CD8-positive, alpha-beta memory T cell (primary cell): ENCODE measurements around the gene CUEDC2. TPM values are rescaled to one million over a fixed set of nuclear protein-coding genes. Genes with fewer than 3 reads are reported as not detected.
A peak's percentile ranks its signal among the peaks of the same experiment; 100 is the strongest.

Experiments
- CTCF ChIA-PET: fragments of 350-600 bp; sonication (Branson Sonifier 250); formaldehyde crosslinking; loops from one replicate; lab custom pipeline; 2021; ENCODE audit warnings: antibody characterized with exemption; lab: Charles Lee
- POLR2A ChIA-PET: fragments of 350-600 bp; sonication (Branson Sonifier 250); formaldehyde crosslinking; loops from one replicate; lab custom pipeline; 2021; ENCODE audit warnings: antibody characterized with exemption; lab: Charles Lee
- DNase-seq, 5 donors: peaks; one replicate each; pipeline versions ENCODE4 v3.0.0 to v3.0.0-alpha.2; 2020 to 2022; ENCODE audit warnings: mixed read lengths in 1 of 5
- H3K27ac ChIP-seq: one replicate; pipeline ENCODE4 v1.7.0; 2013; ENCODE audit warnings: low read depth, mild to moderate bottlenecking, low read length, moderate library complexity
- H3K27me3 ChIP-seq: 2 replicates; pipeline ENCODE4 v1.7.0; 2013; ENCODE audit warnings: low read length, mild to moderate bottlenecking; ENCODE audit not compliant: insufficient read depth, poor library complexity, severe bottlenecking
- H3K36me3 ChIP-seq: 2 replicates; pipeline ENCODE4 v1.7.0; 2013; ENCODE audit warnings: mild to moderate bottlenecking, low read length, moderate library complexity; ENCODE audit not compliant: insufficient read depth
- H3K4me1 ChIP-seq: 2 replicates; pipeline ENCODE4 v1.7.0; 2013; ENCODE audit warnings: mild to moderate bottlenecking, low read length, moderate library complexity; ENCODE audit not compliant: insufficient read depth
- H3K4me3 ChIP-seq: 2 replicates; pipeline ENCODE4 v1.7.0; 2013; ENCODE audit warnings: mild to moderate bottlenecking, low read length
- H3K9me3 ChIP-seq: 2 replicates; pipeline ENCODE4 v1.7.0; 2013; ENCODE audit warnings: mild to moderate bottlenecking, low read length
- H3K27ac Mint-ChIP-seq, 8 donors: one replicate each; pipeline ENCODE4 v1.8.0; 2020 to 2021; ENCODE audit warnings: mixed read lengths in 8 of 8, mild to moderate bottlenecking in 6 of 8, inconsistent platforms in 3 of 8, moderate library complexity in 3 of 8
- H3K27me3 Mint-ChIP-seq, 2 donors: one replicate each; pipeline ENCODE4 v1.8.0; 2020 to 2021; ENCODE audit warnings: mixed read lengths in 2 of 2, mild to moderate bottlenecking in 1 of 2, moderate library complexity in 1 of 2
- H3K36me3 Mint-ChIP-seq, 3 donors: one replicate each; pipeline ENCODE4 v1.8.0; 2020 to 2021; ENCODE audit warnings: mixed read lengths in 3 of 3, inconsistent platforms in 1 of 3, mild to moderate bottlenecking in 1 of 3
- H3K4me1 Mint-ChIP-seq, 3 donors: one replicate each; pipeline ENCODE4 v1.8.0; 2020 to 2021; ENCODE audit warnings: mixed read lengths in 3 of 3, inconsistent platforms in 1 of 3, mild to moderate bottlenecking in 1 of 3
- H3K4me3 Mint-ChIP-seq, 7 donors: one replicate each; pipeline ENCODE4 v1.8.0; 2020 to 2021; ENCODE audit warnings: mixed read lengths in 7 of 7, mild to moderate bottlenecking in 6 of 7, moderate library complexity in 4 of 7, inconsistent platforms in 2 of 7
- H3K9me3 Mint-ChIP-seq, 5 donors: one replicate each; pipeline ENCODE4 v1.8.0; 2020 to 2022; ENCODE audit warnings: mixed read lengths in 5 of 5, mild to moderate bottlenecking in 3 of 5, moderate library complexity in 2 of 5, inconsistent platforms in 1 of 5
- polyA plus RNA-seq: library from polyadenylated mRNA; unstranded; fragments of 300-500 nt; fragmentation: Illumina TruSeq; gene quantifications from one replicate; pipeline ENCODE4 v1.2.3, GENCODE V29; 2021
- total RNA-seq, 2 experiments: library from RNA; stranded (reverse); gene quantifications; one replicate each; pipeline ENCODE4 v1.2.3, GENCODE V29; 2021

CUEDC2 gene
- total and polyA plus RNA-seq, 3 experiments from 2014 or later: 61.7 to 64.8 (median 62.4) TPM

DNA sequence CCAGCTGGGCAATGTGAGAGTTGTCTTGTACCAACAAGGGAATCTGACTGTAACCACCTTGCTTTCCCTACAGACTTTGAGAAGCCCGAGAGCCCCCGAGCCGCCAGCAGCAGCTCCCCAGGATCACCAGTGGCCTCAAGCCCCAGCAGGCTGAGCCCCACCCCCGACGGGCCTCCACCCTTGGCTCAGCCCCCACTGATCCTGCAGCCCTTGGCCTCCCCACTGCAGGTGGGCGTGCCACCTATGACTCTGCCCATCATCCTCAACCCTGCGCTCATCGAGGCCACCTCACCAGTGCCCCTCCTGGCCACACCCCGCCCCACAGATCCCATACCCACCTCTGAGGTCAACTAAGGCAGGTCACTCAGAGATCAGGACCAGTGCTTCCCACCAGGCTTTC lies 50.4 kb downstream of the CUEDC2 start:
- no peaks in the 10 kb centered on the region for H3K9me3 ChIP-seq
- H3K4me3 Mint-ChIP-seq: peak overlapping the region in 1 of 7 donors; percentile 36
- H3K27me3 Mint-ChIP-seq: no peaks in the 10 kb centered on the region
- H3K27ac Mint-ChIP-seq: peak overlapping the region in 2 of 8 donors; percentile 17 to 31
- no peaks in the 10 kb centered on the region for H3K9me3 Mint-ChIP-seq
- no peak for DNase-seq
- H3K36me3 ChIP-seq: peaks cover 25% of the 10 kb centered on the region
- ChIA-PET CTCF (interaction anchor here (0.7 to 4.1 kb wide), 5 partner anchors 12 to 542 kb away, joined by 3 to 20 read pairs (median 5); no protein-coding TSS in a partner anchor), POLR2A (interaction anchor here (0.7 kb wide), 1 partner anchor 376 kb away, joined by 13 read pairs; no protein-coding TSS in a partner anchor)
- H3K27me3 ChIP-seq: no peaks in the 10 kb centered on the region
- H3K4me1 ChIP-seq: no peaks in the 10 kb centered on the region
- no peaks in the 10 kb centered on the region for H3K4me1 Mint-ChIP-seq
- no peak overlapping the region for H3K4me3 ChIP-seq
- H3K36me3 Mint-ChIP-seq: peaks cover 0 to 54% (median 5%) of the 10 kb centered on the region in 3 donors
- no peak overlapping the region for H3K27ac ChIP-seq

DNA sequence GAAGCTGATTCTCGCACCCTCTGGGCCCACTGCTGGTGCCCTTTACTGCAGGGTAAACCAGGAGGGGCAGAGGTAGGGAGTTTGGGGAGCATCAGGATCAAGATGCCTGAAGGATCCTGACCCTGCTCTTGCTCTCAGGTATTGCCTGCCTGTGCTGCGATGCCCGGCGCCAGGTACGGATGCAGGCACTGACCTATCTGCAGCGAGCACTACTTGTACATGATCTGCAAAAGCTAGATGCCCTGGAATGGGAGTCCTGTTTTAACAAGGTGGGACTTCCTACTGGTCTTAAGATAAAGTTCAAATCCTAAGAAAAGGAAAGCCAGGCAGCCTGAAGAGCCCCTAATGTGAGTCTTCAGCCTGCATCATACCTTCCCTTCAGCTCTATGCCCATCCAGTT lies 53.0 kb downstream of the CUEDC2 start:
- DNase-seq: no peak
- Histone ChIP-seq H3K27ac (no peak overlapping the region), H3K36me3 (peaks cover 43% of the 10 kb centered on the region), H3K9me3 (no peaks in the 10 kb centered on the region), H3K4me3 (no peak overlapping the region), H3K4me1 (no peaks in the 10 kb centered on the region), H3K27me3 (no peaks in the 10 kb centered on the region)
- Mint-ChIP-seq H3K27me3 (no peaks in the 10 kb centered on the region), H3K4me3 (no peak overlapping the region), H3K36me3 (peaks cover 0 to 74% (median 9%) of the 10 kb centered on the region in 3 donors), H3K4me1 (no peaks in the 10 kb centered on the region), H3K9me3 (no peaks in the 10 kb centered on the region), H3K27ac (no peak overlapping the region)
- ChIA-PET CTCF (interaction anchor here (1.1 to 1.7 kb wide), 3 partner anchors 20 to 210 kb away, joined by 3 to 4 read pairs (median 3); no protein-coding TSS in a partner anchor), POLR2A (interaction anchor here (0.5 kb wide), 1 partner anchor 10 kb away, joined by 3 read pairs; no protein-coding TSS in a partner anchor)

DNA sequence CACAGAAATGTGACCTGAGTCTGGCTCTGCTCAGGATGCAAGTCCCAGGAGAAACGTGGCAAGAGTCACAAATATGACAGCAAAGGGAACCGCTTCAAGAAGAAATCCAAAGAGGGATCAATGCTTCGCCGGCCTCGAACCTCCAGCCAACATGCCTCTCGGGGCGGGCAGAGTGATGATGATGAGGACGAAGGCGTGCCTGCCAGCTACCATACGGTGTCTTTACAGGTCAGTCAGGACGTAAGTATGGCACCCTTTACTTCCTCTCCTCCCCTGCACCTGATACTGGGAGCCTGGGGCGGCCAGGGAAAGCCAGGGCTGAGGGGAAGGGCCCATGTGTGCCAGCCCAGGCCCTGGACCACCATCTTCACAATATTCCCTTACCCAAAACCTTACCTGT lies 55.5 kb downstream of the CUEDC2 start:
- Mint-ChIP-seq H3K36me3 (peaks cover 5 to 87% (median 10%) of the 10 kb centered on the region in 3 donors), H3K27me3 (no peaks in the 10 kb centered on the region), H3K4me1 (no peaks in the 10 kb centered on the region), H3K4me3 (no peak overlapping the region), H3K9me3 (no peaks in the 10 kb centered on the region), H3K27ac (peak overlapping the region in 1 of 8 donors; percentile 68)
- no peak for DNase-seq
- Histone ChIP-seq H3K27me3 (no peaks in the 10 kb centered on the region), H3K36me3 (peaks cover 47% of the 10 kb centered on the region), H3K4me1 (no peaks in the 10 kb centered on the region), H3K9me3 (no peaks in the 10 kb centered on the region), H3K4me3 (no peak overlapping the region), H3K27ac (no peak overlapping the region)
- ChIA-PET POLR2A (no interaction called here), CTCF (interaction anchor here (1.5 to 1.8 kb wide), 2 partner anchors 17 to 25 kb away, joined by 4 to 6 read pairs; no protein-coding TSS in a partner anchor)

DNA sequence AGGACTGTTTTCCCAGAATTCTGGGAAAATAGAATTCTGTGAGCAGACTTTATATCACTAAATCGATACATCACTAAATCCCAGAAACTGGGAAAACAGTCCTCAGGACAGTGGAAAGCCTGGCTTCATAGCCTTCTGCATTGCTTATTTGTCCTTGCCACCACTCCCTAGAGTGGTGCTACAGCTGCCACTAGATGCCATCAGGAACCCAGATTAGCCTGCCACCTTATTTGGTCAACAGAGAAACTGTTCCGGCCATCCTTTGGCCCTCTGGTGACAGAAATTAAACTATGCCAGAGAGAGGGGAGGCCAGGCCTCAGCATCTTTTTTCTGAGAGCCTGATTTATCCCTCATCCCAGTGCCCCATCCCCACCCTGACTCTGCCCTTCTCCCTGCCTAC lies 56.5 kb downstream of the CUEDC2 start:
- ChIA-PET POLR2A (no interaction called here), CTCF (interaction anchor here (1.5 to 1.8 kb wide), 2 partner anchors 18 to 24 kb away, joined by 4 to 6 read pairs; no protein-coding TSS in a partner anchor)
- Histone ChIP-seq H3K27ac (no peak overlapping the region), H3K4me1 (no peaks in the 10 kb centered on the region), H3K4me3 (no peak overlapping the region), H3K27me3 (no peaks in the 10 kb centered on the region), H3K36me3 (peaks cover 50% of the 10 kb centered on the region), H3K9me3 (no peaks in the 10 kb centered on the region)
- Mint-ChIP-seq H3K9me3 (no peaks in the 10 kb centered on the region), H3K27me3 (no peaks in the 10 kb centered on the region), H3K4me3 (no peak overlapping the region), H3K36me3 (peaks cover 13 to 88% (median 13%) of the 10 kb centered on the region in 3 donors), H3K4me1 (no peaks in the 10 kb centered on the region), H3K27ac (peak overlapping the region in 2 of 8 donors; percentile 49 to 66)
- no peak for DNase-seq

DNA sequence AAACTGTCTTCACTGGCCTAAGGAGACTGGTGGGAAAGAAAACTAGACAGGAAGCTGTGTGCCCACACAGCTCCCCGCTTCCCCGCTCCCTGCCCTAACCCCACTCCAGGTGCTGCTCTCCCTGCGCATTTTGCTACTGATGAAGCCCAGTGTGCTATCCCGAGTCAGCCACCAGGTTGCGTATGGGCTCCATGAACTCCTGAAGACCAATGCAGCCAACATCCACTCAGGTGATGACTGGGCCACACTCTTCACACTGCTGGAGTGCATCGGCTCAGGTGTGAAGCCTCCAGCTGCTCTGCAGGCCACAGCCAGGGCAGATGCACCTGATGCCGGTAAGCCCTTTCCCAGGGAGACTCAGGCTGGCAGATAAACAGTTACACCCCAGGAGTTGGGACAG lies 57.1 kb downstream of the CUEDC2 start:
- no peaks in the 10 kb centered on the region for H3K9me3 Mint-ChIP-seq
- Histone ChIP-seq H3K4me1 (no peaks in the 10 kb centered on the region), H3K36me3 (peaks cover 50% of the 10 kb centered on the region), H3K9me3 (no peaks in the 10 kb centered on the region), H3K27me3 (no peaks in the 10 kb centered on the region), H3K27ac (no peak overlapping the region), H3K4me3 (no peak overlapping the region)
- DNase-seq: no peak
- H3K4me1 Mint-ChIP-seq: no peaks in the 10 kb centered on the region
- ChIA-PET POLR2A (no interaction called here), CTCF (interaction anchor here (1.8 kb wide), 1 partner anchor 19 kb away, joined by 6 read pairs; no protein-coding TSS in a partner anchor)
- H3K27me3 Mint-ChIP-seq: no peaks in the 10 kb centered on the region
- H3K27ac Mint-ChIP-seq: no peak overlapping the region
- no peak overlapping the region for H3K4me3 Mint-ChIP-seq
- H3K36me3 Mint-ChIP-seq: peaks cover 13 to 88% (median 18%) of the 10 kb centered on the region in 3 donors

Other genes starting within 250 kb of the CUEDC2 start
- gene ELOVL3, start 206.3 kb downstream of the CUEDC2 start, total RNA-seq: not detected
- gene ELOVL3, start 206.3 kb downstream of the CUEDC2 start, polyA plus RNA-seq: not detected
- not detected for gene PITX3, start 191.1 kb downstream of the CUEDC2 start, total RNA-seq
- gene PITX3, start 191.1 kb downstream of the CUEDC2 start, polyA plus RNA-seq: not detected
- gene GBF1, start 187.0 kb downstream of the CUEDC2 start, total RNA-seq: 10 to 100 TPM; 38.7 to 39.2 TPM
- gene GBF1, start 187.0 kb downstream of the CUEDC2 start, polyA plus RNA-seq: 21.6 TPM
- gene NFKB2, start 36.9 kb downstream of the CUEDC2 start, total RNA-seq: 100 to 1,000 TPM; 323 to 324 TPM
- 14.0 TPM for gene NFKB2, start 36.9 kb downstream of the CUEDC2 start, polyA plus RNA-seq
- gene PSD, start 13.8 kb downstream of the CUEDC2 start, total RNA-seq: 1 to 10 TPM; 2.5 to 3.2 TPM
- 1.9 TPM for gene PSD, start 13.8 kb downstream of the CUEDC2 start, polyA plus RNA-seq
- gene FBXL15, start 11.7 kb downstream of the CUEDC2 start, total RNA-seq: 10 to 100 TPM; 13.5 to 16.3 TPM
- gene FBXL15, start 11.7 kb downstream of the CUEDC2 start, polyA plus RNA-seq: 33.4 TPM
- under 1 TPM; 0.57 to 0.62 TPM for gene C10orf95, start 19.0 kb upstream of the CUEDC2 start, total RNA-seq
- gene C10orf95, start 19.0 kb upstream of the CUEDC2 start, polyA plus RNA-seq: 0.70 TPM
- gene ACTR1A, start 70.1 kb upstream of the CUEDC2 start, total RNA-seq: 10 to 100 TPM; 79.6 to 80.4 TPM
- 76.4 TPM for gene ACTR1A, start 70.1 kb upstream of the CUEDC2 start, polyA plus RNA-seq
- gene SUFU, start 71.4 kb upstream of the CUEDC2 start, total RNA-seq: 1 to 10 TPM; 7.5 to 8.3 TPM
- gene SUFU, start 71.4 kb upstream of the CUEDC2 start, polyA plus RNA-seq: 8.3 TPM
- 10 to 100 TPM; 72.0 to 74.5 TPM for gene TRIM8, start 211.9 kb upstream of the CUEDC2 start, total RNA-seq
- gene TRIM8, start 211.9 kb upstream of the CUEDC2 start, polyA plus RNA-seq: 63.9 TPM